ENCODE data around the gene ALX3. TPM values are rescaled to one million over a fixed set of nuclear protein-coding genes. Genes with fewer than 3 reads are reported as not detected.

Gene ALX3
- not detected for total RNA-seq

GRCh38 chr1:110070671-110071242 is at the start of gene ALX3:
ALX3 (minus strand) TSS chr1:110070672; CDS start chr1:110070612, 60 bp downstream.
- DNase-seq (ENCODE audit: low spot score) (no peak), ATAC-seq (ENCODE audit: low FRiP score) (no peak)
- no peak for TF ChIP-seq CTCF (IDR thresholded peaks at IDR 0.05)

- ATAC-seq (ENCODE audit: low FRiP score), result no peak
- TF ChIP-seq CTCF (IDR thresholded peaks at IDR 0.05), result no peak
- DNase-seq (ENCODE audit: low spot score), result no peak
These were observed 49.4 kb upstream of the ALX3 start for GRCh38 chr1:110119843-110120242.

GRCh38 chr1:110118636-110119396 is 48.3 kb upstream of the ALX3 start:
- no peak for ATAC-seq (ENCODE audit: low FRiP score)
- no peak for DNase-seq (ENCODE audit: low spot score)
- no peak for TF ChIP-seq CTCF (IDR thresholded peaks at IDR 0.05)

- DNase-seq (ENCODE audit: low spot score), result no peak
- ATAC-seq (ENCODE audit: low FRiP score), result no peak
- TF ChIP-seq CTCF (IDR thresholded peaks at IDR 0.05), result no peak
These were observed 44.3 kb upstream of the ALX3 start for GRCh38 chr1:110114784-110115183.

- ATAC-seq (ENCODE audit: low FRiP score) (no peak), DNase-seq (ENCODE audit: low spot score) (no peak)
- TF ChIP-seq CTCF (IDR thresholded peaks at IDR 0.05), result no peak
These were observed 43.7 kb upstream of the ALX3 start for GRCh38 chr1:110114173-110114572.

GRCh38 chr1:110113551-110113950 is 43.1 kb upstream of the ALX3 start:
- TF ChIP-seq CTCF (IDR thresholded peaks at IDR 0.05), result no peak
- ATAC-seq (ENCODE audit: low FRiP score), result no peak

GRCh38 chr1:110112656-110113055 is 42.2 kb upstream of the ALX3 start:
- ATAC-seq (ENCODE audit: low FRiP score) (no peak), DNase-seq (ENCODE audit: low spot score) (no peak)
- TF ChIP-seq CTCF (IDR thresholded peaks at IDR 0.05), result no peak

More at GRCh38 chr1:110113551-110113950, 43.1 kb upstream of the ALX3 start:
- DNase-seq (ENCODE audit: low spot score), result no peak
